B cell (primary cell): ENCODE measurements around the gene CLSTN2. TPM values are rescaled to one million over a fixed set of nuclear protein-coding genes. Genes with fewer than 3 reads are reported as not detected.

Experiments
- ATAC-seq: fragments of 200-7000 bp; cut with Tn5 transposase; one replicate; pipeline ENCODE4 v1.10.0; 2021; ENCODE audit warnings: low read depth, mild to moderate bottlenecking, moderate number of reproducible peaks, moderate library complexity
- CTCF ChIA-PET: fragments of 350-600 bp; sonication (Branson Sonifier 250); formaldehyde crosslinking; loops from one replicate; lab custom pipeline; 2021; ENCODE audit warnings: antibody characterized with exemption, inconsistent platforms; lab: Charles Lee
- POLR2A ChIA-PET: fragments of 350-600 bp; sonication (Branson Sonifier 250); formaldehyde crosslinking; loops from one replicate; lab custom pipeline; 2021; ENCODE audit warnings: antibody characterized with exemption; lab: Charles Lee
- DNase-seq: peaks from one replicate; pipeline ENCODE4 v3.0.0; 2013
- H2AFZ ChIP-seq: 2 replicates; pipeline ENCODE4 v1.6.1; 2012; ENCODE audit warnings: mild to moderate bottlenecking, low read depth, low read length; ENCODE audit not compliant: insufficient read depth, poor library complexity, severe bottlenecking
- H3K27ac ChIP-seq, 2 donors: 1 replicate in 1 of 2; 2 replicates in 1 of 2; pipeline ENCODE4 v1.5.1; 2012 to 2013; ENCODE audit warnings: low read length in 2 of 2, mild to moderate bottlenecking in 2 of 2, moderate library complexity in 1 of 2
- H3K27me3 ChIP-seq, 4 experiments: fragments of 200-600 bp in 1 of 4; sonication (generic) in 1 of 4; replicated peaks in 1 of 4; 1 replicate in 2 of 4; 2 replicates in 2 of 4; pipeline versions ENCODE4 v1.6.1 to v1.7.0; 2013 to 2016; ENCODE audit warnings: low read length in 3 of 4, mild to moderate bottlenecking in 2 of 4, mixed read lengths in 1 of 4, moderate library complexity in 1 of 4; ENCODE audit not compliant: insufficient read depth in 4 of 4, control insufficient read depth in 3 of 4; ENCODE audit errors: control extremely low read depth in 1 of 4
- H3K36me3 ChIP-seq, 2 experiments: replicated peaks in 1 of 2; 1 replicate in 1 of 2; 2 replicates in 1 of 2; pipeline versions ENCODE4 v1.6.1 to v1.7.1; 2013; ENCODE audit warnings: low read length in 1 of 2; ENCODE audit not compliant: insufficient read depth in 2 of 2, control insufficient read depth in 1 of 2; ENCODE audit errors: control extremely low read depth in 1 of 2, extremely low read depth in 1 of 2
- H3K4me1 ChIP-seq, 2 donors: fragments of 200-600 bp in 1 of 2; sonication (generic) in 1 of 2; 1 replicate in 1 of 2; 2 replicates in 1 of 2; pipeline versions ENCODE4 v1.5.1 to v1.6.1; 2013 to 2017; ENCODE audit warnings: low read length in 2 of 2; ENCODE audit not compliant: control insufficient read depth in 2 of 2, insufficient read depth in 2 of 2
- H3K4me2 ChIP-seq: replicated peaks from 2 replicates; pipeline ENCODE3; 2012; ENCODE audit warnings: mild to moderate bottlenecking, low read depth, low read length; ENCODE audit not compliant: poor library complexity, severe bottlenecking
- H3K4me3 ChIP-seq, 5 experiments: fragments of 200-600 bp in 1 of 5; sonication (generic) in 1 of 5; 1 replicate in 3 of 5; 2 replicates in 2 of 5; pipeline versions ENCODE4 v1.5.1 to v1.7.0; 2011 to 2016; ENCODE audit warnings: low read length in 4 of 5, mild to moderate bottlenecking in 4 of 5, low read depth in 2 of 5, control low read depth in 1 of 5, moderate library complexity in 1 of 5; ENCODE audit not compliant: insufficient read depth in 1 of 5; ENCODE audit errors: control extremely low read depth in 1 of 5, extremely low read depth in 1 of 5
- H3K79me2 ChIP-seq: fragments of 200-600 bp; sonication (generic); one replicate; pipeline ENCODE4 v1.6.0; 2016; ENCODE audit warnings: low read length; ENCODE audit not compliant: control insufficient read depth, insufficient read depth
- H3K9ac ChIP-seq: fragments of 200-600 bp; sonication (generic); 2 replicates; pipeline ENCODE4 v1.6.1; 2017; ENCODE audit warnings: mild to moderate bottlenecking, low read length, moderate library complexity
- H3K9me3 ChIP-seq, 3 donors: one replicate each; pipeline versions ENCODE4 v1.6.1 to v1.7.1; 2013; ENCODE audit warnings: low read length in 2 of 3; ENCODE audit not compliant: control insufficient read depth in 2 of 3, insufficient read depth in 1 of 3; ENCODE audit errors: control extremely low read depth in 1 of 3
- H4K20me1 ChIP-seq: 2 replicates; pipeline ENCODE4 v1.6.0; 2012; ENCODE audit warnings: mild to moderate bottlenecking, low read length; ENCODE audit not compliant: insufficient read depth, control insufficient read depth, poor library complexity, severe bottlenecking
- H3K27ac Mint-ChIP-seq: one replicate; pipeline ENCODE4 v1.8.0; 2021; ENCODE audit warnings: mixed read lengths
- H3K27me3 Mint-ChIP-seq: one replicate; pipeline ENCODE4 v1.8.0; 2021; ENCODE audit warnings: mixed read lengths
- H3K4me1 Mint-ChIP-seq: one replicate; pipeline ENCODE4 v1.8.0; 2021; ENCODE audit warnings: mixed read lengths
- H3K4me3 Mint-ChIP-seq: one replicate; pipeline ENCODE4 v1.8.0; 2021; ENCODE audit warnings: mixed read lengths
- H3K9me3 Mint-ChIP-seq: one replicate; pipeline ENCODE4 v1.8.0; 2022; ENCODE audit warnings: mixed read lengths; ENCODE audit not compliant: insufficient read depth
- EZH2 ChIP-seq: IDR thresholded peaks from 2 replicates; pipeline ENCODE4 v1.6.1; 2012; ENCODE audit warnings: borderline replicate concordance, low read depth, mild to moderate bottlenecking, moderate library complexity, low read length; ENCODE audit not compliant: insufficient read depth, poor library complexity, severe bottlenecking
- WGBS: methylation state at CpG from one replicate; pipeline ENCODE4 v1.1.5; 2013; ENCODE audit warnings: missing lambda C conversion rate; ENCODE audit not compliant: insufficient coverage; 5-methylcytosine and 5-hydroxymethylcytosine counted together
- intact Hi-C: fragments of 100-400 bp; cut with micrococcal nuclease; formaldehyde crosslinking; loops from one replicate; pipeline ENCODE4 v1.10.0; 2022
- polyA plus RNA-seq: library from polyadenylated mRNA; depleted of rRNA; stranded (reverse); fragments of >200 nt; gene quantifications from 2 replicates; pipeline ENCODE4 v1.2.3, GENCODE V29; 2012
- total RNA-seq, 2 donors: library from RNA; stranded (reverse); fragments of 120-200 nt in 1 of 2; gene quantifications; 1 replicate in 1 of 2; 2 replicates in 1 of 2; pipeline versions ENCODE4 v1.2.3 to v1.2.4, GENCODE V29; 2013 to 2022
- TF ChIP-seq, protein P1 (sequence below): fragments of 200-600 bp; IDR thresholded peaks from one replicate; pipeline ENCODE4 v1.8.0; 2022; ENCODE audit warnings: antibody characterized with exemption, mild to moderate bottlenecking

The CLSTN2 gene
- total and polyA plus RNA-seq, 2 donors (not counting 1 experiment from before 2014, with no cell fraction given): not detected

DNA sequence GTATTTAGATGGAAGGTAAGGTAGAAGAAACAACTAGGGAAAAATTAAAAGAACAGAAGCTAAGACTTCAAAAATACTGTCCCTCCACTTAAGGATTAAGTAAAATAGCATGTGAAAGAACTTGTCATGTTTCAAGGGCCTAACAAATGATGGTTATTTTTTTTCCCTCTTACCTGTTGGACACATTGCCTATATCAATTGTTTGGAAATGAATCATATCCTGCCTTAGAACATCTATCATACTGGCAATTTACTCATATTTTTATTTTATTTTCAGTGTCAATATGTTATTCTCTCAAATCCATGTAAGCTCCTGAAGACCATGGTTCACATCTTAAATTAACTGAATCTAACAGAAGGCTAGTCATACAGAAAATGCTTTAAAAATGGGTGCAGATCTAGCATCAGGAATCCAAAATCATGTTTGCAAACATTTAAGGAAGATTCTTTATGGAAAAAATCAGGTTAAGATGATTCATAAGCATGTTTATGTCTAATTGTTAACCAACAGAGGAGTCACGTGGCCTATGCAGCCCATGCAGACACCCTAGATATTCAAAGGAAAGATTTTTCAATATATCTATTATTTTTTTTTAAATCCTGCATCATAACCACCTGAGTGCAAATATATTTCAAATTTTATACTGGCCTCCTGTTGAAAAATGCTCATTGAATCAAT is 607.1 kb downstream of the CLSTN2 start:
- Histone ChIP-seq H3K36me3 (no peaks in the 10 kb centered on the region), H4K20me1 (no peaks in the 10 kb centered on the region), H3K27ac (no peak overlapping the region), H3K4me3 (no peak overlapping the region), H3K4me2 (no peak overlapping the region), H3K9ac (no peak overlapping the region), H3K79me2 (no peaks in the 10 kb centered on the region), H3K27me3 (peaks cover 0 to 4% (median 0%) of the 10 kb centered on the region in 4 experiments), H3K4me1 (peaks cover 0 to 13% of the 10 kb centered on the region in 2 donors), H3K9me3 (no peaks in the 10 kb centered on the region), H2AFZ (no peak overlapping the region)
- Mint-ChIP-seq H3K4me3 (no peak overlapping the region), H3K27me3 (no peaks in the 10 kb centered on the region), H3K9me3 (no peaks in the 10 kb centered on the region), H3K4me1 (peaks cover 10% of the 10 kb centered on the region), H3K27ac (no peak overlapping the region)
- TF ChIP-seq EZH2: no peak
- TF ChIP-seq, protein P1, sequence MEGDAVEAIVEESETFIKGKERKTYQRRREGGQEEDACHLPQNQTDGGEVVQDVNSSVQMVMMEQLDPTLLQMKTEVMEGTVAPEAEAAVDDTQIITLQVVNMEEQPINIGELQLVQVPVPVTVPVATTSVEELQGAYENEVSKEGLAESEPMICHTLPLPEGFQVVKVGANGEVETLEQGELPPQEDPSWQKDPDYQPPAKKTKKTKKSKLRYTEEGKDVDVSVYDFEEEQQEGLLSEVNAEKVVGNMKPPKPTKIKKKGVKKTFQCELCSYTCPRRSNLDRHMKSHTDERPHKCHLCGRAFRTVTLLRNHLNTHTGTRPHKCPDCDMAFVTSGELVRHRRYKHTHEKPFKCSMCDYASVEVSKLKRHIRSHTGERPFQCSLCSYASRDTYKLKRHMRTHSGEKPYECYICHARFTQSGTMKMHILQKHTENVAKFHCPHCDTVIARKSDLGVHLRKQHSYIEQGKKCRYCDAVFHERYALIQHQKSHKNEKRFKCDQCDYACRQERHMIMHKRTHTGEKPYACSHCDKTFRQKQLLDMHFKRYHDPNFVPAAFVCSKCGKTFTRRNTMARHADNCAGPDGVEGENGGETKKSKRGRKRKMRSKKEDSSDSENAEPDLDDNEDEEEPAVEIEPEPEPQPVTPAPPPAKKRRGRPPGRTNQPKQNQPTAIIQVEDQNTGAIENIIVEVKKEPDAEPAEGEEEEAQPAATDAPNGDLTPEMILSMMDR: no peak
- DNase-seq (no peak), ATAC-seq (no peak)
- no CpG with 5 or more reads among the region's 1 CpG for WGBS
- intact Hi-C loops: no loop called here
- CTCF ChIA-PET: no interaction called here
- POLR2A ChIA-PET: no interaction called here

DNA sequence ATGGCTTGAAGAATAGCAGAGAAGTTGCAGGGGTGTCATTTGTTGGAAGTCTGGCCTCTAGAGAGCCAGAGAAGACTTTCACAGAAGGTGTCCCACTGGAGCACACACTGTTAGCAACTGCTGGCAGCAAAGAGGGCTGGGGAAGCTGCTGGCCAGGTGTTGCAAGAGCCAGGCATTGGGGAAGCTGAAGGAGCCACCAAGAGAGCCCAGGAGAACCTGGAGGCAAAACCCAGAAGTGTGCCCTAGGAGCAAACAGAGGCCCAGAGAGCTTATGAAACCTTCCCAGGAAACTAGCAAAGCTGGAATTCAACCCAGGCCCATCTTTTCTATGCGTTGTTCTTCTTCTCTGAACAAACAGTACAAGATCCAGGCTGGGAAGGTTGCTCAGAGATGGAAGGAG is 610.2 kb downstream of the CLSTN2 start:
- intact Hi-C loops: no loop called here
- Histone ChIP-seq H2AFZ (no peak overlapping the region), H3K4me1 (peaks cover 0 to 6% of the 10 kb centered on the region in 2 donors), H3K36me3 (no peaks in the 10 kb centered on the region), H3K9ac (no peak overlapping the region), H3K9me3 (no peaks in the 10 kb centered on the region), H3K4me3 (no peak overlapping the region), H3K27ac (no peak overlapping the region), H3K4me2 (no peak overlapping the region), H3K27me3 (peaks cover 0 to 4% (median 0%) of the 10 kb centered on the region in 4 experiments), H4K20me1 (no peaks in the 10 kb centered on the region), H3K79me2 (no peaks in the 10 kb centered on the region)
- Mint-ChIP-seq H3K27ac (no peak overlapping the region), H3K4me1 (peaks cover 4% of the 10 kb centered on the region), H3K9me3 (no peaks in the 10 kb centered on the region), H3K4me3 (no peak overlapping the region), H3K27me3 (no peaks in the 10 kb centered on the region)
- TF ChIP-seq, protein P1: no peak
- TF ChIP-seq EZH2: no peak
- CTCF ChIA-PET: no interaction called here
- POLR2A ChIA-PET: no interaction called here
- no CpG with 5 or more reads among the region's 1 CpG for WGBS
- DNase-seq (no peak), ATAC-seq (no peak)
